Measurements from ENCODE around the gene CSMD2. TPM values are rescaled to one million over a fixed set of nuclear protein-coding genes. Genes with fewer than 3 reads are reported as not detected.

Gene CSMD2
- total RNA-seq, 2 donors from 2014 or later = 0.15 to 0.28 TPM

- intact Hi-C loops (cut with DNase I, micrococcal nuclease) = no loop called here
- DNase-seq = no peak
- ATAC-seq = no peak
Measured at GRCh38 chr1:34066166-34066565, 98.9 kb downstream of the CSMD2 start.

DNA sequence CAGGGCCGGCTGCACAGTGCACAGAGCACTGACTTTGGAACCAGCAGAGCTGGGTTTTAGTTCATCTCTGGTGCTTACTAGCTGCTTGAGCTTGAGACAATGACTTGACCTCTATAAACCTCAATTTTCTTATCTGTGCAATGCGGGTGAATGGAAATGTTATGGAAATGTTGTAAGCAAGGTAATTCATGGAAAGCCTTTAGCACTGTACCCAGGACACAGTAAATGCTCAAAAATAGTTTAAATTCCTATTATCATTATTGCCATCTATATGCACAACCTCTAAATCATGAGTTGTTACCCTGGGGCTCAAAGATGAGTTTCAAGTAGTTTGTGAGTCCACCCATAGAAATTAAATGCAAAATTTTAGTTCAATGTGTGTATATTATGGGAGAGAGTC is 99.5 kb downstream of the CSMD2 start:
- no peak for DNase-seq
- no peak for ATAC-seq
- intact Hi-C loops (cut with DNase I, micrococcal nuclease) = no loop called here

DNA sequence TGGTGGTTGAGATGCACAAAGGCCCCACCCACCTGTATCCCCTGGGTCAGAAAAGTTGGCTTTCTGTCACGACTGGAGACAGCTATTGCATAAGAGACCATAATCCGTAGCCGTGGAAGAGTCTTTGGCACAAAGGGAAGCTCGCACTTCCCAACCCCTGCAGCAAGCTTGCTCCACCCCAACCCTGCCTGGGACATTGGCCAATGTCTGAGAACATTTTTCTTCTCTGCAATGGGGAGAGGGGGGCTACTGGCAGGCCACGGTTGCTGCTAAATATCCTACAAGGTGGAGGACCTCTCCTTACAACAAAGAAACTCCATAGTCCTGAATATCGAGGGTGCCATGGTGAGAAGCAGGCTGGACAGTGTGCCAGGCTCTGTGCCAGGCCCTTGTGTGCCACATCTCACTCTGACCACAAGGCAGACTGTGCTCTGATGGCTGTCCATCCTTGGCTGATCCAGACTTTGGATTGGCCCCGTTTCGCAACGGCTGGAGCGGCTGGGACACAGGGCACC is 104.1 kb downstream of the CSMD2 start:
- DNase-seq = no peak
- no peak for ATAC-seq
- intact Hi-C loops (cut with DNase I, micrococcal nuclease) = no loop called here

DNA sequence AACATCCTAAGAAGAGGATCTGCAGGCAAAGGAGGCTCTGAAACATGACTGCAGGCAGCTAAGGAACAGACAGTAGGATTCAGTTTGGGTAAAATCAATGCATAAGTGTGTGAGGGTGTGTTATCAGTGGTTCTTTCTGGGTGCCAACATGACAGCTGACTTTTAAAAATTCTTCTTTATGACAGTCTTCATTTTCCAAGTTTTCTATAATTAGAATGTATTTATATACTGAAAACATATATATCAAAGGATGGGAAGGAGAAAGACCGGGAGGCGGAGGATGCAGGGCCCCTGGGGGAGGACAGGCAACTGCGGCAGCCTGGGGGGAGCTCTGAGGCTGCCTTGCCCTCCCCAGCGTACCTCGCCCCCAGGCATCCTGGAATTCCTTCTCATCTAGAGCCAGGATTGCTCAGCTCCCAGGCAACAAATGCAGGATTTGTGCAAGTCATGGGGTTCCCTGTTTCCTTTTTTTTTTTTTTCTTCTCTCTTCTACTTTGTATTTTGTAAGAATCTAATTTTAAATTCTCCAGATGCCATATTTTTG is 104.8 kb downstream of the CSMD2 start:
- intact Hi-C loops (cut with DNase I, micrococcal nuclease) = no loop called here
- ATAC-seq (no peak), DNase-seq (no peak)

GRCh38 chr1:34057347-34058130 is 107.5 kb downstream of the CSMD2 start:
- intact Hi-C loops (cut with DNase I, micrococcal nuclease) = no loop called here
- no peak for ATAC-seq
- DNase-seq = peak in 1 of 2 donors; percentile 29

- intact Hi-C loops (cut with DNase I, micrococcal nuclease) = no loop called here
- DNase-seq (no peak), ATAC-seq (no peak)
Measured at GRCh38 chr1:34055818-34056217, 109.2 kb downstream of the CSMD2 start.

DNA sequence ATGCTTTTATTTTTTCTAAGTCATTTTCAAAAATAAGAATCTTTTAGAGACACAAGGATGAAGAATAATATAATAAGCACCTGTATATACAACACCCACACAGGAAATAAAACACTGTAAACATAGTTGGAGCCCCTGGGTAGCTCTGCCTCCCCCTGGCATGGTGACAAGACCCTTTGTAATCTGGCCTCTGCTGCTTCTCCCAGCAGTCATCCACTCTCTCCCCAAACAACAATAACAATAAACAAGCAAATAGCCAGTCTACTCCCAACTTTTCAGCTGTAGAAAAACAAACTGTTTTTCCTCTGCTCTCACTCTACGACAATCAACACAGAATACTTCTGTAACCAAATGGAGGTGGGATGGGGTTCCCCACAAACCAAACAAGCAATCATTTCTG is 110.1 kb downstream of the CSMD2 start:
- no peak for DNase-seq
- intact Hi-C loops (cut with DNase I, micrococcal nuclease) = no loop called here
- no peak for ATAC-seq

- intact Hi-C loops (cut with DNase I, micrococcal nuclease) = no loop called here
- DNase-seq = no peak
- ATAC-seq = no peak
Measured at GRCh38 chr1:34053660-34054059, 111.4 kb downstream of the CSMD2 start.

DNA sequence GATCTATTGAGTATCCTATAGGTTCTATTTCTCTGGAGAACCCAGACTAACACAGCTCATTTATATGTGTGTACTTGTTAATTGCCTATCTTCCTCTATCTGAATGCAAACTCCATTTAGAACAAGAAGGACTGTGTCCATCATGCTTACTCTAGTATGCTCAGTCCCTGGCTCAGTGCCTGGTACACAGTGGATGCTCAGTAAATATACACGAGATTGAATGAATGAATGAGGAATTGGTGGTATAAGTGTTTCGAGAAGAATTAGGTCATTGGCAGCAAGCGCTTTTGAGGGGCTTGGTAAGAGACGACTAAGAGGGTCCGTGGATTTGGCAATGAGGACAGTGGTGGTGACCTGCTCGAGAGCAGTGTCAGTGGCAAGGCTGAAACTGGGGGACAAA is 112.5 kb downstream of the CSMD2 start:
- DNase-seq = no peak
- intact Hi-C loops (cut with DNase I, micrococcal nuclease) = no loop called here
- no peak for ATAC-seq

- intact Hi-C loops (cut with DNase I, micrococcal nuclease) = no loop called here
- no peak for ATAC-seq
- no peak for DNase-seq
Measured at GRCh38 chr1:34050709-34051485, 114.1 kb downstream of the CSMD2 start.

- intact Hi-C loops (cut with DNase I, micrococcal nuclease) = no loop called here
- no peak for DNase-seq
- no peak for ATAC-seq
Measured at GRCh38 chr1:34049994-34050393, 115.0 kb downstream of the CSMD2 start.

DNA sequence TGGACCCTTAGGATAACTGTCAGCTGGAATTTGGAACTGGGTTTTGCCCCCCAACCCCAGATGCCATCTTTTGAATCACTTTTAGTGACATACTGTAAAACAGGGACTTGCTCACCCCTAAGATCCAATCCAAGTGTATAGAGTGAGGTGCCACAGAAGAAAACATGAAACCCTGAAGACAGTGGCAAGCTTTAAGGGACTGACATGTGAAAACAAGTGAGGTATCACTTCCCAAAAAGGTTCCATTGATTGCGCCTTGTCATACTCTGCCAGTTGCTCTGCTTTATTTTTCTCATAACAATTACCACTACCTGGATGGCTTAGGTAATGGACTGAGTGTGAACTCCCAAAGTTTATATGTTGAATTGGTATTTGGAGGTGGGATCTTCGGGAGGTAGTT is 115.6 kb downstream of the CSMD2 start:
- no peak for ATAC-seq
- intact Hi-C loops (cut with DNase I, micrococcal nuclease) = no loop called here
- no peak for DNase-seq

GRCh38 chr1:34037856-34038255 is 127.2 kb downstream of the CSMD2 start:
- ATAC-seq (no peak), DNase-seq (no peak)
- intact Hi-C loops (cut with DNase I, micrococcal nuclease) = no loop called here

DNA sequence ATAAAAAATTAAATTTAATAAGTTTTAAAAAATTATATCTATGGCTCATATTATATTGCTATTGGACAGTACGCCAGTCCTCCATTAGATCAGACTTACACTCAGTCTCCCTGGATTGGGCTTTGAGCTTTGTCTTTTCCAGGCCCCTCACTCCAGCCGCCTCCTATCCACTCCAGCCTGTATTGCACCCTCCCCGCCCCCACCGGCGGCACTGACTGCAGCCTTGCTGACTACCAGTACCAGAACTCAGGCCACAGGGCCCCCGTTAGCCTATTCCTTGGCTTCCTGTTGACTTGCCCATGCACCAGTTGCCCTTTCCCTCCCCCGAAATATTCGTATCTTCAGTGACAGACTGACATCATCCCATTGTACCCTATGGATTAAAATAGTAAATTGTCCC is 127.9 kb downstream of the CSMD2 start:
- ATAC-seq (no peak), DNase-seq (no peak)
- intact Hi-C loops (cut with DNase I, micrococcal nuclease) = no loop called here

- no peak for ATAC-seq
- intact Hi-C loops (cut with DNase I, micrococcal nuclease) = no loop called here
- no peak for DNase-seq
Measured at GRCh38 chr1:34034036-34034435, 131.0 kb downstream of the CSMD2 start.

- intact Hi-C loops (cut with DNase I, micrococcal nuclease) = no loop called here
- DNase-seq (no peak), ATAC-seq (no peak)
Measured at GRCh38 chr1:34029954-34030353, 135.1 kb downstream of the CSMD2 start.

GRCh38 chr1:34029515-34029914 is 135.5 kb downstream of the CSMD2 start:
- intact Hi-C loops (cut with DNase I, micrococcal nuclease) = no loop called here
- DNase-seq = no peak

GRCh38 chr1:34028381-34029055 is 136.5 kb downstream of the CSMD2 start:
- ATAC-seq (no peak), DNase-seq (no peak)
- intact Hi-C loops (cut with DNase I, micrococcal nuclease) = no loop called here

More at GRCh38 chr1:34029515-34029914, 135.5 kb downstream of the CSMD2 start:
- no peak for ATAC-seq

- intact Hi-C loops (cut with DNase I, micrococcal nuclease) = no loop called here
- ATAC-seq (no peak), DNase-seq (no peak)
Measured at GRCh38 chr1:34025675-34026074, 139.4 kb downstream of the CSMD2 start.

Data from left colon (tissue), 2 donors.